HG02798 (cell line): ENCODE data around the gene ADGRG3.
A peak's percentile ranks its signal among the peaks of the same experiment; 100 is the strongest.

ENCODE experiments used
- ATAC-seq: cut with Tn5 transposase; IDR thresholded peaks from one replicate; pipeline ENCODE4 v1.9.1; 2021; ENCODE audit warnings: mild to moderate bottlenecking; ENCODE audit not compliant: unreplicated experiment, poor library complexity

ADGRG3 gene

DNA sequence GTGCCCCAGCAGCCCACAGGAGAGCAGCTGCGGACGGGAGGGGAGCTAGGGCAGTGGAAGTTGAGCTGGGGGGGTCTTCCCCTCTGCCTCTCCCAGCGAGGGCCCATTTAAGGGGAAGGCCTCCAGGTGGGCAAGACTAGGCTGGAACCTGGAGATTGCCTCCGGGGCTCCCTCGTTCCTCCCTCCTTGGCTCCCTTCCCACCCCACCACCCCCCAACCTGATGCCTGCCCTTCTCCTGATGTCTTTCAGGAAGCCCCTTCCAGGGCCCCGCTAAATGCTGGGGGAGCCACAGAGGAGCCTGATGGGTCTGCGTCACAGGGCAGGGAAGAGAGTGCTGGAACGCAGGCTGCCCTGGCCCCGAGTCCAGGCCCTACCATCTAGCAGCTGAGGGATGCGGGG lies 22.9 kb upstream of the ADGRG3 start:
- ATAC-seq, result no peak

DNA sequence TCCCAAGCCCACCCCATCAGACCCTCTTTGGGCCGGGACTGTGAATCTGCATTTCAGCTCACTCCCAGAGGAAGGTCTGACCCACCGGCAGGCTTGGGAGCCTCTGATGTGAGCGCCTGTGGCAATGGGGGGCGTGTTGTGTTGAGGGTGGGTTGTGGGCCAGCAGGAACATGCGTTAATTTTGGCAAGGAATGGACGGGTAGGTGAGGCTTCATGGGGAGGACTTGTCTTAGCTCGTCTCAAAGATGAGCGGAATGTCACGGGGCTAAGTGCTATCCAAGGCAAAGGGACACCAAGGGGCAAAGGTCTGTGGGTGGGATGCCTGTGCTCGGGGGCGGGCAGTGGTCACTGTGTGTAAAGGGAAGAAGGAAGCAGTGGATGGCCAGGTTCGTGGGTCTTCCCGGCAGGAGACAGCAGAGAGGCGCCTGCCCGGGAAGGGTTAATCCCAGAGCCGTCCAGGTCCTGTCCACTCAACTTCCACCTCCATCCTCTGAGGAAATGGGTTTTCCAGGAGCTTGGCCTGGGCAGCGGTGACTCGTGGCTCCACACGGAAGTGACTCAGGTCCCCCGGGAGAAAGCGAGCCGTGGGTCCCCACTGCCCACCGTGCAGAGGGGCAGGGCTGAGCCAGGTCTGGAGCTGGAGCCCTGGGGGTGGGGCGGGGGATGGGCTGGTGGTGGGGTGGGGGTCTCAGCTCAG lies 22.3 kb upstream of the ADGRG3 start:
- ATAC-seq, result no peak

DNA sequence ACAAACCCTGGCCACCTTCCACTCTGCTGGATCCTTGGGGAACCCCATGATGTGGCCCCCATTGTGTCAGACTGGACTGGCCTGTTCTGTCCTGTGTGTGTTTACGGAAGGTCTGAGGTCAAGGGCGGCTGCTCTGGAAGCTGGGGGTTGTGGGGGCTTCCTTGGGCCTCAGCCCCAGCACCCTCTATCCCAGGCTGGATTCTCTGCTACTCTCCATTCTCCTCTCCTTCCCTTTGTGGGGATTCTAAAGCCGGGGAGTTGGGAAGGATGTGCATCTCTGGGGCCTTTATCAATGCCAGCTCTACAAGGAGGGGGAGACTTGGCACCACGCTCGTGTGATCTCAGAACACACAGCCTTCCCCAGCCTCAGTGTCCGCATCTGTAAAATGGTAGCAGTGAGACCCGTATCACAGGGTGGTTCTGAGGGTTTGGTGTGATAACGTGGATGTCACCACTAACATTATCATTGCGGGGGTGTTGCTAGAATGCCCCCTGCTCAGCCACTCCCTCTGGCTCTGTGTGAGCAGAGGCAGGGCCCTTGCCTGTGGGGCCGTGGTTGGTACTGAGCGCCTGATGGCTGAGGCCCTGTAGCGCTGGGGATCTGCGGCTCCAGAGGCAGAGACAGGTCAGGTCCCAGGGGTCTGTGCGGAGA lies 21.6 kb upstream of the ADGRG3 start:
- no peak for ATAC-seq

DNA sequence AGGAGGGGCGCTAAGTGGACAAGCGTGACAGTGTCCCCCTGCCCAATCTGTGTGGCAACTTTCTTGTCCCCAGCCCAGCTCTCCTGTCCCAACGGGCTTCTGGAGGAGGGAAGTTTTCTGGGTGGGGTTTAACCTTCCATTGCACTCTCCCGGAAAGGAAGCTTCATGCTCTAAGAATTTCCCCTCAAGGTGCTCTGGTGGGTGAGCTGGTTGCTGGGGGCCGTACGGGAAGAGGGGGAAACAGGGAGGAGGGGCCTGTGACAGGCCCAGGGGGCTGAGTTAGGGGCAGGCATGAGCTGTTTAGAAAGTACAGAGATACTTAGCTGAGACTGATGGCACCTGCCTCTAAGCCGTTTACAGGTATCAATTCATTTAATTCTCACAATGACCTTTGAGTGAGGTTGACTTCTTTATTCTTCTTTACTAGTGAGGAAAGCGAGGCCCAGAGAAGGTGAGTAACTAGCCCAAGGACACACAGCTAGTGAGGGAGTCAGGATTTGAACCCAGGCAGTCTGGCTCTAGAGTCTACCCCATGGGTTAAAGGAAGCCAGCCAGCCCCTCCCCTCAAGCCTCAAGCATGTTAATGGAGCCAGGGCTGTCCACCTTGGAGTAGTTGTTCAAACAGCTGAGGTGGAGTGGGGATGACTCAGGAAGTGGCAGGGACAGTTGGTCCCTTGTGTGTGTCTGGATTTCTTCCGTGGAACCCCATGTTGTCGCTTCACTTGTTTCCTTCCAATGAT lies 20.8 kb upstream of the ADGRG3 start:
- ATAC-seq, result no peak

DNA sequence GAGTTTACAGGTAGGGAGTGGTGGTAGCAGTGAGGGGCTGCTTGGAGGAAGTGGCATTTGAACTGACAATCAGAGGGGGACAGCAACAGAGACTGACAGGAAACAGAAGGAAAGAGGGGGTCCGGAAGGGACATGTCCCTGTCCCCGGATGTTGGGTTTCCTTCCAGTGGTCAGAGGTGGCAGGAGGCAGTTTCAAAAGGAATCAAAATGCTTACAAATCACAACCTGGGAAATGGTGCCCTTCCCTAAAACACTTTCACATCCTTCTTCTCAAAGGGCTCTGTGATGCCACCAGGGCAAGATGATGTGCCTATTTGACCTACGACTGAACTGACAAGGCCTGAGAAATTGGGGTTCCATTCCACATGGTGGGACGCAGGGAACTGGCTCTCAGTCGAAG lies 20.0 kb upstream of the ADGRG3 start:
- ATAC-seq, result no peak

DNA sequence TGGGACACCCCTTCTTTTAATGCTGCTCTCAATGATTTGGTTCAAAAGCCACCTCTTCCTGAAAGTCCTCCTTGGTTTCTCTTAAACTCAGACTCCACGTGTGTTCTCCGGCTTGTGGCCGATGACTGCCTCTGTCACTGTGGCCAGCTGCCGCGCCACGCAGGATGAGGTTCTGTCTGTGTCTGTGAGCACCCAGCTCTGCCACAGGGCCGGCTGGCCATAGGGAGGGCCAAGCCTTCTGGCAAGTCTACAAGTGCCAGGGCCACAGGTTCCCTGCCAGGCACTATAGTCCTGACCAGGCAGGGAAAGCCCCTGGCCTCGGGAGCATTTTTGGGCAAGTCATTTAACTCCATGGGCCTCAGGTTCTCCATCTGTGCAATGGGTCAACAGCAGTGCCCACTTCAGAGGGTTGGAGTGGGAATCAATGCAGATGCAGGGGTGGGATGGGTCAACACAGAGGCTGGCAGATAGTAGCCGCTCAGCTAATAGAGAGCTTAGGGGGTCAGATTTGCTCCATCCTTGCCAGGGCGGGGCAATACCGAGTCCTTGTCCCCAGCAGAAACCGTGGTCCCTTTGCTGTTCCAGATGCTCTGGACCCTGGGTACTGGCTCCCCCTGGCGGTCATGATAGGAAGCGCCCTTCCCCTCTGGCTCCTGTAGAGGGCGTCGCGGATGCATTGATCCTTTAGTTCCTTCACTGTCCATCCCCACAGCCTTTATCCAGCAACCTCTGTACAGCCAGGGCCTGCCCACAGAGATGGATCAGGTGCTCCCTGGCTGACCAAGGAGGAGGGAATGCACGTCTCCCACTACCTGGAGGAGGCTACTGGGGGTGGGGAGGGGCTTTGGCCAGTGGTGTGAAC lies 19.3 kb upstream of the ADGRG3 start:
- ATAC-seq, result peak; percentile 76

DNA sequence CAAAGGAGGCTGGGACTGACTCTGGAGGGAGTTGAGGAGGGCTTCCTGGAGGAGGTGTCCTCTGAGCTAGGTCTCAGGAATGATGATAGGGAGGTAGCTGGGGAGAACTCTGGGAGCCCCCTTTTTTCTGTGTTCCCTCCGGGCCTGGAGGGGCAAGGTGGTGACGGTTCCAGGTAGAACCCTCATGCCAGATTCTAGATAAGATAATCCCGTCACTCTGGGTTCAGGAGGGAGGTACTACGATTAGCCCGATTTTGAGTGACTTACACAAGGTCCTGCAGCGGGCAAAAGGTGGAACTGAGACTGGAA lies 18.7 kb upstream of the ADGRG3 start:
- ATAC-seq, result no peak

DNA sequence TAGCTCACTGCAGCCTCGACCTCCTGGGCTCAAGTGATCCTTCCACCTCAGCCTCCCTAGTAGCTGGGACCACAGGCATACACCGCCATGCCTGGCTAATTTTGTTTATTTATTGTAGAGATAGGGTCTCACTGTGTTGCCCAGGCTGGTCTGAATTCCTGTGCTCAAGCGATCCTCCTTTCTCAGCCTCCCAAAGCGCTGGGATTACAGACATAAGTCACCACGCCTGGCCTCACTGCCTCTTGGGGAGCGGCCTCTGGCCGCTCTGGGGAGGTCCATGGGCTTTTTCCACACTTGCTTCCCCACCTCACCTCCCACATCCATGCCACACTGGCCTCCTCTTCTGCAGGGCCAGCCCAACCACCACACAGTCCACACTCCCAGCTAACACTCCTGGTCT lies 18.3 kb upstream of the ADGRG3 start:
- no peak for ATAC-seq

DNA sequence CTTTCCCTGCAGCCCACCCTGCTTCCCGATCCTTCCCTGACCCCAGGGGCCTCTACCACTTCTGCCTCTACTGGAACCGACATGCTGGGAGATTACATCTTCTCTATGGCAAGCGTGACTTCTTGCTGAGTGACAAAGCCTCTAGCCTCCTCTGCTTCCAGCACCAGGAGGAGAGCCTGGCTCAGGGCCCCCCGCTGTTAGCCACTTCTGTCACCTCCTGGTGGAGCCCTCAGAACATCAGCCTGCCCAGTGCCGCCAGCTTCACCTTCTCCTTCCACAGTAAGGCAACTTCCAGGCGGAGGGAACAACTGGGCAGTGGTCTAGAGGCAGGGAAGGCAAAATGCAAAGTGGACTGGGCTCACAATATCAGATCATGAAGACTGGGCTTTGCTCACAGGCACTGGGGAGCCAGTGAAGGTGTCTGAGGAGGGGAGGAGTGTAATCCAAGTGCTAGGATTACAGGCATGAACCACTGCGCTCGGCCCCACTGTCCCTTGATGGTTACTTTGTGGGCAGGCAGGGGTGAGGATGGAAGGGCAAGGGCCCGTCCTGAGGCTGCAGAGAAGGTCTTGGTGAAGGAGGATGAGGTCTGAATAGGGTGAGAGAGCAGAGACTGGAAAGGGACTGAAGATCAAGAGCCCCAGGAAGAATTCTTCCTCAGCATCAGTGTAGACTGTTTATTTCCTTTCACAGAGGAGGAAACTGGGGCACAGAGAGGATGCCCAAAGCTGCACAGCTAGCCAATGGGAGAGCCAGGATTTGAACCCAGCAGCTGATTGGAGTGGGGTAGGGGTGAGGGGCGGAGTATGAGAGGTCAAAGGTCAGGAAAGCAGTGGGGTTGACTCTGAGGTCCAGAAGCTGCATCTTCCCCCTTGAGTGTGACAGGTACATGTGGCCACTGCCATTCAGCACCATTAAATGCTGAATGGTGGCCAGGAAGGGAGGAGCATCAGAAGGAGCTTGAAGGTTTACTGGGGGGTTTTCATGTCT lies 16.5 kb upstream of the ADGRG3 start:
- ATAC-seq, result no peak

DNA sequence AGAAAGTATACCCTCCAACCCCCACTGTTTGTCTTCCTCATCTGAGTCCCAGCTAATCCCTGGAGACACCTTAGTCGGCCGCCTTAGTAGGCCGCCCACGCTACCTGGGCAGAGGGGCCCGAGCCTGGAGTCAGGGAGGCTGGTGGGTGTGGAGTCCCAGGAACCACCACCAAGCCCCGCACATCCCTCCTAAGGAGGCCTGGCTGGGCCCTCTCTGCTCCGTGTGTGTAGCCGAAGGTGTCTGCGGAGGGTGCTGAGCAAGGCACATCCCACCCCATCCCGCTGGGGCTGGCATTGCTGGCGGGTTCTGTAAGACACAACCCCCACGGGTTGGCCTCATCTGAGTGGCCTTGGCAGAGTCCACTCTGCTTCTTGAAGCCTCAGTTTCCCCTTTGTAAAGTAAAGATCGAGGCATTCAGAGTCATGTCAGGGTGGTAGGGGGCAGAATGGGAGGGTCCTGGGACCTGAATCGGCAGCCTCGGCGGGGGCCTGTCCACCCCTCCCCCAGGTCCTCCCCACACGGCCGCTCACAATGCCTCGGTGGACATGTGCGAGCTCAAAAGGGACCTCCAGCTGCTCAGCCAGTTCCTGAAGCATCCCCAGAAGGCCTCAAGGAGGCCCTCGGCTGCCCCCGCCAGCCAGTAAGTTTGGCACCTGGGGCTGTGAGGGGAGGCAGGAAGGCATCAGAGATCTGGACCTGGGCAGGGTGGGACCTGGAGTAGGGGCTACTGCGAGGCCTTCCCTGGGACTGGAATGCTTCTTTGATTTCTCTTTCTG lies 15.2 kb upstream of the ADGRG3 start:
- ATAC-seq, result no peak

DNA sequence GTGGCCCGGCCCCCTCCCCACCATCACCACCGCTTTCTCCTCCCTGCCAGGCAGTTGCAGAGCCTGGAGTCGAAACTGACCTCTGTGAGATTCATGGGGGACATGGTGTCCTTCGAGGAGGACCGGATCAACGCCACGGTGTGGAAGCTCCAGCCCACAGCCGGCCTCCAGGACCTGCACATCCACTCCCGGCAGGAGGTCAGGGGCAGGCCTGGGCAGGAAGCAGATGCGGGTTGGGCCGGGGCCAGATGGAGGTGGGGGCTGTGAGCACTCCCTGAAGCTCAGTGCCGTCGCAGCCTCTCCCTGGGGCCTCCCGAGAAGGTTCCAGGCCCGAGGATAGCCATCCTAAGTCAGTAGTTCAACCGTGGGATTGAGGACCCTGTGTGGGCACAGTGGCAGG lies 14.2 kb upstream of the ADGRG3 start:
- no peak for ATAC-seq

DNA sequence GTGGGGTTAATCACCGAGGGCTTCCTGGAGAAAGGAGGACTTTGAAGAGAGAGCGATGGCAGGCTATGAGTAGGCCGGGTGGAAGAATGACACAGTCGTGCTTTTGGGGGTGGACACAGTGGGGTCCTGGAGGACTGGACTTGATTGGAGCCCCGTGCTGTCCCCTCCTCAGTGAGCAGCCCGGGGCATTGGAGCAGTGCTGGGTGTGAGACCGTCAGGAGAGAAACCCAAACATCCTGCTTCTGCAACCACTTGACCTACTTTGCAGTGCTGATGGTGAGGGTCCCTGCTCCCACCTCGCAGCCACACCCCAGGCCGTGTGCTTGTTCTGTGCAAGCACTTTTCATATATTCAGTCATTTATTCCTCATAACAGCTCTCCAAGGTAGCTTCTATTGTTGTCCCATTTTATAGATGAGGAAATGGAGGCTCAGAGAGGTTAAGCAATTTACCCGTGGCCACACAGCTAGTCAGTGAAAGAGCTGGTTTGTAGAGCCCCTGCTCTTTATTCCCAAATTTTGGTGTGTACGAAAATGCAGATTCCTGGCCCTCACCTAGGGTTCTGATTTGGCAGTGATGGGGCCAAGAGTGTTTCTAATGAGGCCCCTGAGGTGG lies 11.7 kb upstream of the ADGRG3 start:
- no peak for ATAC-seq

DNA sequence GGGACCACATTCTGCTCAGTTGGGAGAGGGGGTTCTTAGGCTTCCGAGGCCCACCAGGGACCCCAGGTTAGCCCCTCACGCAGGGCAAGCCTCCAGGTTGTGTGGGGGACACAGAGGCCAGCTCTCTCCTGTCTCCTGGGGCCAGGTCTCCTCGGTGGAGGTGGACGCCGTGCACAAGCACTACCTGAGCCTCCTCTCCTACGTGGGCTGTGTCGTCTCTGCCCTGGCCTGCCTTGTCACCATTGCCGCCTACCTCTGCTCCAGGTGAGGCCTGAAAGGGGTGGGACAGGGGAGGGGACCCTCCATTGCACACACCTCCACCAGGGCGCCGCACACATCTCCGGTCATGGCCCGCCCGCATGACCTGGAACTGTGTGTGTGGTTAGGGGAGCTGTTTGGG lies 10.9 kb upstream of the ADGRG3 start:
- ATAC-seq, result no peak

DNA sequence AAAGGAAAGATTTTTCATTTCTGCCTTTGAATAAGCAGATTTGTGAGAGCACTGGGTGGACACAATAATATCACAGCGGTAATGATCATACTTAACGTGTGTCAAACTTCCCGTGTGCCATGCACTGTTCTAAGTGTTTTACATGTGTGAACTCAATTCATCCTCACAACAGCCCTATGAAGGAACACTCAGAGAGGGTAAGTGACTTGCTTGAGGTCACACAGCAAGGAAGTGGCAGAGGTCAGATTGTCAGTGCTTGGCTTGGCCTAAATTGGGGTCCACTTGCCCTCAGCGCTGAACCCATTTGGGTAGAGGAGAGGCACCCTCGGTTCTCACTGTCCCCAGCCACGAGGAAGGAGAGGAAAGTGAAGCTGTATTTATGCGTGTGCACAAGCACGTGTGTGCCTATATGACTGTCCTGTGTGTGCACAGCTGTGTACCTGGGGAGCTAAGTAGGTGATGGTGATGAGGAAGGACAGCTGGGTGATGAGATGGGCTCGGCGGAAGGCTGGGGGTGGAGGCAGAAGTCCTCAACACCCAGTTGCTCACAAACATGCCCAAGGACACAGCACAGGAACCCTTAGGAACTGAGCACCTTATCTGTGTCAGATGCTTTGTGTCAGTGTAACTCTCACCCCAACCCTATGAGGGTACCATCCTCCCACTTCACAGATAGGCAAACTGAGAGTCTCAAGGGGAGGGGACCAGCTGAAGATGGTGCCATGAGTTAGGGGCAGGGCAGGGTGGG lies 9.8 kb upstream of the ADGRG3 start:
- no peak for ATAC-seq

DNA sequence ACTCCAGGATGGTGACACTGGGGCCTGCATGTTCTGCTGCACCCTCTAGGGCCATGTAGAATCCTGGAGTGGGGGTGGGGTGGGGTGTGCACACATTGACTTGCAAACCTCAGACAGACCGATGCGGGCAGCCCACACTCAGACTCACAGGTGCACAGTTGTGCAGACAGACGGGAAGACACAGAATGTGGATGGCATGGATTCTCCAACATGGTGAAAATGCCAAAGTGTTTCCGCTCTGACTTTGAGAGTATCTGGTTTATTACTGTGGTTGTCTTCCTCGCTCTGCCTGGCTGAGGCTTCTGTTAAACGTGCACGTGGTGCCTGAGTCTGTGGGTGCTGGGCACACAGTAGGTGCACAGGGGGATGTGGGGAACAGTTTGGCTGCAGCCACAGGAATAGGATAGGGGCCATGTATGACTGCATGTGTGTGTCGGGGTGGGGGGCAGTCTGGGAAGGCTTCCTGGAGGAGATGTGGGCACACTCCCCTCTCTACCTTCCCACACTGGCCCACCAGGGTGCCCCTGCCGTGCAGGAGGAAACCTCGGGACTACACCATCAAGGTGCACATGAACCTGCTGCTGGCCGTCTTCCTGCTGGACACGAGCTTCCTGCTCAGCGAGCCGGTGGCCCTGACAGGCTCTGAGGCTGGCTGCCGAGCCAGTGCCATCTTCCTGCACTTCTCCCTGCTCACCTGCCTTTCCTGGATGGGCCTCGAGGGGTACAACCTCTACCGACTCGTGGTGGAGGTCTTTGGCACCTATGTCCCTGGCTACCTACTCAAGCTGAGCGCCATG lies 9.0 kb upstream of the ADGRG3 start:
- no peak for ATAC-seq

DNA sequence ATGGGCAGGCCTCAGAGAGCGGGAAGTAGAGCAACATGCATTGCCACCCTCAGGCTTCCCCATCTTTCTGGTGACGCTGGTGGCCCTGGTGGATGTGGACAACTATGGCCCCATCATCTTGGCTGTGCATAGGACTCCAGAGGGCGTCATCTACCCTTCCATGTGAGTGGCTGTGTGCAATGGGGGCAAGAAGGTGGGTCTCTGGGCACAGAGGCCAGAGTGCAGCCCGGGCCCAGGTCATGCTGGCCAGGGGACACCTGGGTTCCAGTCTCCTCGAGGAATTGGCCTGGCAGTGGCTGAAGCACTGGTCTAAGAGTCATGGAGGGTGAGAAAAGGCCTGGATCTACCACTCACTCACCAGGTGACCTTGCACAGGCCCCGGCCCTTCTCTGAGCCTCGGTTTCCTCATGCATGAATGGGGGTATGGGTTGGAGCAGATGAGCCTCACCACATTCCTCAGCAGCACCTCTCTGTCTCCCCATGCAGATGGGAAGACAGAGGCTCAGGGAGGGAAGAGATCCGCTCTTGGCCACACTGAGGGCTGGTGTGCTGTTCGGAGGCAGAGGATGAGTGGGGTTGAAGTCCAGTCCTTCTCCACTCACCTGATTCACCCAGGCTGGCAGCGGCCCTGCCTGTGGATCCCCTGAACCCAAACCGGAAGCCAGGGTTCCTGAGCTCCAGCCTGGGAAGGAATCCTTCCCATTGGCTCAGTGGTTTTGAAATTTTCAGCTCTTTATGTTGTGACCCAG lies 7.2 kb upstream of the ADGRG3 start:
- no peak for ATAC-seq
